Ovary (tissue), 9 donors: ENCODE results near the gene SFXN1. TPM values are rescaled to one million over a fixed set of nuclear protein-coding genes. Genes with fewer than 3 reads are reported as not detected.
"Not testable (repeated sequence)": the region's sequence is repeated elsewhere in the genome, so short reads cannot be mapped to it uniquely, and the experiment has no call there.

Experiments used
- DNase-seq, 5 donors: peaks; one replicate each; pipeline ENCODE4 v3.0.0-alpha.2; 2019 to 2020
- H3K27ac ChIP-seq, 2 donors: fragments of 200-600 bp; one replicate each; pipeline versions ENCODE4 v1.5.1 to v1.8.0; 2019 to 2022
- H3K27me3 ChIP-seq: fragments of 200-600 bp; one replicate; pipeline ENCODE4 v1.8.0; 2022
- H3K36me3 ChIP-seq: fragments of 200-600 bp; sonication (generic); one replicate; pipeline ENCODE4 v1.5.1; 2019
- H3K4me1 ChIP-seq: one replicate; pipeline ENCODE4 v1.8.1; 2013; ENCODE audit warnings: mild to moderate bottlenecking, moderate library complexity; ENCODE audit not compliant: insufficient read depth
- H3K4me3 ChIP-seq: fragments of 200-600 bp; sonication (generic); one replicate; pipeline ENCODE4 v1.5.1; 2017
- H3K9me3 ChIP-seq, 2 donors: fragments of 200-600 bp in 1 of 2; sonication (generic) in 1 of 2; one replicate each; pipeline versions ENCODE4 v1.5.1 to v1.8.1; 2013 to 2019; ENCODE audit warnings: mild to moderate bottlenecking in 1 of 2, moderate library complexity in 1 of 2
- EP300 ChIP-seq: sonication (generic); formaldehyde crosslinking; IDR thresholded peaks from one replicate; pipeline ENCODE4 v1.6.1; 2017; ENCODE audit warnings: antibody characterized with exemption
- POLR2A ChIP-seq: fragments of 450-650 bp; IDR thresholded peaks from one replicate; pipeline ENCODE4 v1.6.1; 2017; ENCODE audit warnings: antibody characterized with exemption, mild to moderate bottlenecking, moderate library complexity
- WGBS, 3 donors: extraction: QIAGEN DNeasy Blood & Tissue Kit in 1 of 3; methylation state at CpG; one replicate each; pipeline versions ENCODE4 v1.1.5 to v1.1.7; 2013 to 2017; 5-methylcytosine and 5-hydroxymethylcytosine counted together
- intact Hi-C, 4 donors: fragments of 100-400 bp; cut with DNase I; formaldehyde crosslinking; loops; one replicate each; pipeline versions ENCODE4 v1.11.0 to v1.15.1; 2022 to 2023
- polyA plus RNA-seq, 2 donors: library from polyadenylated mRNA; stranded (reverse); fragments of 200-250 nt in 1 of 2; fragments of 350-450 nt in 1 of 2; fragmentation: Illumina TruSeq in 1 of 2; extraction: RNeasy Lipid Tissue Mini Kit (QIAGEN cat#74804) in 1 of 2; gene quantifications; one replicate each; pipeline ENCODE4 v1.2.3, GENCODE V29; 2013 to 2014
- total RNA-seq, 7 donors: library from RNA; depleted of rRNA in 2 of 7; stranded (reverse); fragments of >200 nt in 2 of 7; fragmentation: NEBNext Ultra II Directional in 3 of 7; extraction: Animal tissue kit (Norgen Biotek cat#: 25700) in 3 of 7; gene quantifications; one replicate each; pipeline versions ENCODE4 v1.1.0 to v1.2.4, GENCODE V29; 2016 to 2023
- TF ChIP-seq, protein P1 (sequence below), 3 donors: fragments of 450-650 bp in 2 of 3; fragments of 200-600 bp in 1 of 3; IDR thresholded peaks; one replicate each; pipeline versions ENCODE4 v1.5.1 to v1.8.0; 2016 to 2022; ENCODE audit warnings: antibody characterized with exemption in 3 of 3, mild to moderate bottlenecking in 1 of 3
- donor health status: DM: no; HTN: no; CAD: no; lungs with moderate emphysema.
- donor health status: DM: no; HTN: no; CAD: no.
- donor health status: Bipolar disorder and iron deficiency.
- donor health status: DM: yes; HTN: yes; CAD: no.
- donor health status: DM: no; HTN: no; CAD: no.
- donor health status: DM: yes; HTN: yes; CAD: no.

Gene SFXN1
- total and polyA plus RNA-seq, 9 donors, result 9.6 to 50.6 (median 31.4) TPM

DNA sequence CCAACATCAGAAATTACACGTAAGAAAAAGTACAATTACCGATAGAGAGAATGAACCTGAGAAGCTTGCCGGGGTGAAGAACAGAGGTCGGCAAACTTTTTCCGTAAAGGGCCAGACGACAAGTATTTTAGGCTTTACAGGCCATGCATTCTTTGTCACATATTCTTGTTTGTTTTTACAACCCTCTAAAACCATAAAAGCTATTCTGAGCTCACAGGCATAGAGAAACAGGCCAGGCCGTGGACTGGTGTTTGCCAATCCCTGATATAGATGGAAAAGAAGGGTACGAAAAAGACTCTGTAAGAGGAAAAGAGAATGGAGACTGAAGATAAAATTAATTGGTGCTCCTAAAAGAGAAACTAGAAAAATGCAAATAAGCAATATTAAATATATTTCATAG is 15.4 kb downstream of the SFXN1 start:
- Histone ChIP-seq H3K27me3 (no peaks in the 10 kb centered on the region), H3K36me3 (no peaks in the 10 kb centered on the region), H3K27ac (no peak overlapping the region), H3K4me1 (no peaks in the 10 kb centered on the region), H3K4me3 (no peak overlapping the region), H3K9me3 (no peaks in the 10 kb centered on the region)
- TF ChIP-seq, protein P1, sequence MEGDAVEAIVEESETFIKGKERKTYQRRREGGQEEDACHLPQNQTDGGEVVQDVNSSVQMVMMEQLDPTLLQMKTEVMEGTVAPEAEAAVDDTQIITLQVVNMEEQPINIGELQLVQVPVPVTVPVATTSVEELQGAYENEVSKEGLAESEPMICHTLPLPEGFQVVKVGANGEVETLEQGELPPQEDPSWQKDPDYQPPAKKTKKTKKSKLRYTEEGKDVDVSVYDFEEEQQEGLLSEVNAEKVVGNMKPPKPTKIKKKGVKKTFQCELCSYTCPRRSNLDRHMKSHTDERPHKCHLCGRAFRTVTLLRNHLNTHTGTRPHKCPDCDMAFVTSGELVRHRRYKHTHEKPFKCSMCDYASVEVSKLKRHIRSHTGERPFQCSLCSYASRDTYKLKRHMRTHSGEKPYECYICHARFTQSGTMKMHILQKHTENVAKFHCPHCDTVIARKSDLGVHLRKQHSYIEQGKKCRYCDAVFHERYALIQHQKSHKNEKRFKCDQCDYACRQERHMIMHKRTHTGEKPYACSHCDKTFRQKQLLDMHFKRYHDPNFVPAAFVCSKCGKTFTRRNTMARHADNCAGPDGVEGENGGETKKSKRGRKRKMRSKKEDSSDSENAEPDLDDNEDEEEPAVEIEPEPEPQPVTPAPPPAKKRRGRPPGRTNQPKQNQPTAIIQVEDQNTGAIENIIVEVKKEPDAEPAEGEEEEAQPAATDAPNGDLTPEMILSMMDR (IDR thresholded peaks at IDR 0.05), result no peak
- TF ChIP-seq EP300 (no peak), POLR2A (no peak)
- intact Hi-C loops, result no loop called here
- no peak for DNase-seq
- WGBS, 3 donors, result 82 to 94% (median 90%) methylated on average over 8 of the region's 8 CpGs

DNA sequence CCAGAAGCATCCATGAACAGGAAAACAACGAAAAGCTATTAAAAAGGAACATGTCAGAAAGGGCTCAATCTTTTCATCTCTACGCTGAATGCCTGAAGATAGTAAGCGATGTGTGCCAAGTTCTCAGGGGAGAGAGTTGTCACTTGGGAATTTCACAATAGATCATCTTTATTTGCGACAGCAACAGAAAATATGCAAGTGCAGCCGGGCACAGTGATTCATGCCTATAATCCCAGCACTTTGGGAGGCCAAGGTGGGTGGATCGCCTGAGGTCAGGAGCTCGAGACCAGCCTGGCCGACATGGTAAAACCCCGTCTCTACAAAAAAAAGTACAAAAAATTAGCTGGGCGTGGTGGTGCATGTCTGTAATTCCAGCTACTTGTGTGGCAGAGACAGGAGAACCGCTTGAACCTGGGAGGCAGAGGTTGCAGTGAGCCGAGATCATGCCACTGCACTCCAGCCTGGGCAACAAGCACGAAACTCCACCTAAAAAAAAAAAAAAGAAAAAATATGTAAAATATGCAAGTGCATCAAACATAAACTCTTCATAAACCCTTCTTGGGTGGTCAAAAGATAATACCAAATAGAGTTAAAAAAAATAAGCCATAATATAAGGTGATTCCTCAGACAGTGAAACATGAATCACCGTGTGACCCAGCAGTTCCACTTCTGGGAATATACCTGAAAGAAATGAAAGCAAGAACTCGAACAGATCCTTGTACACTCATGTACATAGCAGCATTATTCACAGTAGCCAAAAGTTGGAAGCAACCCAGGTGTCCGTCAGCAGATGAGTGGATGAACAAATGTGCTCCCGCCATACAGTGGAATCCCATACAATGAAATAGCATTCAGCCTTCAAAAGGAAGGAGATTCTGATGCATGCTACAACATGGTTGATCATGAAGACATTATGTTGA is 16.2 kb downstream of the SFXN1 start:
- no peaks in the 10 kb centered on the region for H3K9me3 ChIP-seq
- H3K27ac ChIP-seq, result no peak overlapping the region
- intact Hi-C loops, result no loop called here
- no peaks in the 10 kb centered on the region for H3K27me3 ChIP-seq
- no peaks in the 10 kb centered on the region for H3K4me1 ChIP-seq
- DNase-seq, result no peak
- no peak overlapping the region for H3K4me3 ChIP-seq
- no peaks in the 10 kb centered on the region for H3K36me3 ChIP-seq
- TF ChIP-seq POLR2A (no peak), EP300 (no peak)
- TF ChIP-seq, protein P1 (IDR thresholded peaks at IDR 0.05), result no peak
- 75 to 81% (median 79%) methylated on average over 17 of the region's 17 CpGs for WGBS, 3 donors

DNA sequence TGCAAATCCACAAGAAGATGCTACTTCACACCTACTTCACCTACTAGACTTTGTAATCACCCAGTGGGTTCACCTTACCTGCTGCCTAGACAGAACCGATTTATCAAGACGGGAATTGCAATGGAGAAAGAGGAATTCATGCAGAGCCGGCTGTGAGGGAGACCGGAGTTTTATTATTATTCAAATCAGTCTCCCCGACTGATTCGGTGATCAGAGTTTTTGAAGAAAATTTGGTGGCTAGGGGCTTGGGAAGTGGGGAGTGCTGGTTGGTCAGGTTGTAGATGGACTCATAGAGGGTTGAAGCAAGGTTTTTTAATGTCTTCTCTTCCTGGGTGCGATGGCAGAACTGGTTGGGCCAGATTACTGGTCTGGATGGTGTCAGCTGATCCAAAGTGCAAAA is 23.4 kb downstream of the SFXN1 start:
- intact Hi-C loops, result no loop called here
- Histone ChIP-seq H3K4me1 (no peaks in the 10 kb centered on the region), H3K36me3 (no peaks in the 10 kb centered on the region), H3K9me3 (no peaks in the 10 kb centered on the region), H3K27me3 (no peaks in the 10 kb centered on the region), H3K27ac (no peak overlapping the region), H3K4me3 (no peak overlapping the region)
- DNase-seq, result no peak
- WGBS, 3 donors, result 89 to 93% (median 93%) methylated on average over 7 of the region's 7 CpGs
- no peak for TF ChIP-seq EP300
- TF ChIP-seq, protein P1 (IDR thresholded peaks at IDR 0.05), result no peak
- no peak for TF ChIP-seq POLR2A

DNA sequence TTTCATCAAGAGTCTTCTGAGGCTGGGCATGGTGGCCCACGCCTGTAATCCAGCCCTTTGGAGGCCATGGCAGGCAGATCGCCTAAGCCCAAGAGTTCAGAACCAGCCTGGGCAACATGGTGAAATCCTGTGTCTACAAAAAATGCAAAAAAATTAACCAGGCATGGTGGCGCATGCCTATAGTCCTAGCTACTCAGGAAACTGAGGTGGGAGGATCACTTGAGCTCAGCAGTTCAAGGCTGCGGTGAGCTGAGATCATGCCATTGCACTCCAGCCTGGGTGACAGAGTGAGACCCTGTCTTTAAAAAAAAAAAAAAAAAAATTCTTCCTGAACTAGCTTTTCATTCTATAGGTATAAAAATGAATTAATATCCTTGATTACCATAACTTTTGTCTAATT is 29.3 kb downstream of the SFXN1 start:
- H3K4me1 ChIP-seq, H3K27me3 ChIP-seq, H3K4me3 ChIP-seq, DNase-seq, H3K27ac ChIP-seq, H3K9me3 ChIP-seq, intact Hi-C loops, H3K36me3 ChIP-seq: not testable (repeated sequence)
- 87 to 97% (median 93%) methylated on average over 4 of the region's 4 CpGs for WGBS, 3 donors

DNA sequence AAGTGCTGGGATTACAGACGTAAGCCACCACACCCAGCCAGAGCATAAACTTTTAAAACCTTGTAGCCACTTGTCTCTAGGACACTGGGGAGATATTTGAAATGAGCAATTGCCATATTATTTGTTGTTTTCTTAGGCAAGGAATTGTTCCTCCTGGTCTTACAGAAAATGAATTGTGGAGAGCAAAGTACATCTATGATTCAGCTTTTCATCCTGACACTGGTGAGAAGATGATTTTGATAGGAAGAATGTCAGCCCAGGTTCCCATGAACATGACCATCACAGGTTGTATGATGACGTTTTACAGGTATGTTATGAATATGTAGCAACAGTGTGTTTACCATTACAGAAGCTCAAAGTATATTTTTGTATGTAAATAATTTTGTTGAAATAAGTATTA is 30.5 kb downstream of the SFXN1 start:
- TF ChIP-seq EP300, result no peak
- TF ChIP-seq POLR2A, result no peak
- TF ChIP-seq, protein P1 (IDR thresholded peaks at IDR 0.05), result no peak
- DNase-seq, result no peak
- Histone ChIP-seq H3K36me3 (no peaks in the 10 kb centered on the region), H3K4me1 (no peaks in the 10 kb centered on the region), H3K27me3 (no peaks in the 10 kb centered on the region), H3K27ac (no peak overlapping the region), H3K9me3 (no peaks in the 10 kb centered on the region), H3K4me3 (no peak overlapping the region)
- intact Hi-C loops, result no loop called here
- 84 to 88% (median 87%) methylated on average over 2 of the region's 2 CpGs for WGBS, 3 donors
